Astrocyte (in vitro differentiated cells and primary cell): ENCODE data around the gene CRACR2A. TPM values are rescaled to one million over a fixed set of nuclear protein-coding genes. Genes with fewer than 3 reads are reported as not detected.
A peak's percentile ranks its signal among the peaks of the same experiment; 100 is the strongest.

Source experiments
- DNase-seq: peaks from one replicate; pipeline ENCODE4 v3.0.0-alpha.2; 2010; ENCODE audit warnings: low read depth
- FAIRE-seq: peaks from 2 replicates; lab custom pipeline; 2011; peaks lifted over from hg19 to GRCh38; lab: Jason Lieb, UNC
- H2AFZ ChIP-seq: 2 replicates; pipeline ENCODE4 v1.6.0; 2012; ENCODE audit warnings: low read depth, low read length, inconsistent platforms
- H3K27ac ChIP-seq: 2 replicates; pipeline ENCODE4 v1.5.1; 2011; ENCODE audit warnings: low read depth, low read length, inconsistent platforms
- H3K27me3 ChIP-seq: 2 replicates; pipeline ENCODE4 v1.6.0; 2011; ENCODE audit warnings: low read length, inconsistent platforms; ENCODE audit not compliant: insufficient read depth
- H3K36me3 ChIP-seq: 2 replicates; pipeline ENCODE4 v1.5.1; 2011; ENCODE audit warnings: low read length, inconsistent platforms; ENCODE audit not compliant: insufficient read depth
- H3K4me1 ChIP-seq: 2 replicates; pipeline ENCODE4 v1.5.1; 2011; ENCODE audit warnings: low read length, inconsistent platforms; ENCODE audit not compliant: insufficient read depth
- H3K4me2 ChIP-seq: 2 replicates; pipeline ENCODE4 v1.6.0; 2012; ENCODE audit warnings: low read length, inconsistent platforms
- H3K4me3 ChIP-seq: 2 replicates; pipeline ENCODE4 v1.5.1; 2011; ENCODE audit warnings: low read depth, mild to moderate bottlenecking, low read length, inconsistent platforms; ENCODE audit not compliant: insufficient read depth
- H3K79me2 ChIP-seq: 2 replicates; pipeline ENCODE4 v1.6.0; 2012; ENCODE audit warnings: mild to moderate bottlenecking, low read length, inconsistent platforms; ENCODE audit not compliant: insufficient read depth
- H3K9ac ChIP-seq: 2 replicates; pipeline ENCODE4 v1.6.0; 2012; ENCODE audit warnings: mild to moderate bottlenecking, low read length, inconsistent platforms
- H3K9me3 ChIP-seq: 2 replicates; pipeline ENCODE4 v1.5.1; 2012; ENCODE audit warnings: low read depth, mild to moderate bottlenecking, low read length, inconsistent platforms; ENCODE audit not compliant: insufficient read depth
- H4K20me1 ChIP-seq: 2 replicates; pipeline ENCODE4 v1.6.0; 2012; ENCODE audit warnings: low read length, inconsistent platforms; ENCODE audit not compliant: insufficient read depth
- H3K27ac Mint-ChIP-seq: one replicate; pipeline ENCODE4 v1.8.0; 2021; ENCODE audit warnings: mild to moderate bottlenecking, mixed read lengths; ENCODE audit not compliant: unreplicated experiment
- H3K27me3 Mint-ChIP-seq: one replicate; pipeline ENCODE4 v1.8.0; 2021; ENCODE audit warnings: low read depth, mixed read lengths; ENCODE audit not compliant: unreplicated experiment
- H3K36me3 Mint-ChIP-seq: one replicate; pipeline ENCODE4 v1.8.0; 2021; ENCODE audit warnings: low read depth, mixed read lengths; ENCODE audit not compliant: unreplicated experiment
- H3K4me1 Mint-ChIP-seq: one replicate; pipeline ENCODE4 v1.8.0; 2021; ENCODE audit warnings: low read depth, mixed read lengths; ENCODE audit not compliant: unreplicated experiment
- H3K4me3 Mint-ChIP-seq: one replicate; pipeline ENCODE4 v1.8.0; 2021; ENCODE audit warnings: mild to moderate bottlenecking, moderate library complexity, mixed read lengths; ENCODE audit not compliant: unreplicated experiment
- H3K9me3 Mint-ChIP-seq: one replicate; pipeline ENCODE4 v1.8.0; 2021; ENCODE audit warnings: mild to moderate bottlenecking, mixed read lengths; ENCODE audit not compliant: unreplicated experiment
- EZH2 ChIP-seq: IDR thresholded peaks from 2 replicates; pipeline ENCODE4 v1.6.1; 2012; ENCODE audit warnings: mild to moderate bottlenecking, low read length, inconsistent platforms; ENCODE audit not compliant: insufficient read depth
- total RNA-seq: library from RNA; stranded (reverse); gene quantifications from 2 replicates; pipeline ENCODE4 v1.2.1, GENCODE V29; 2021
- TF ChIP-seq, protein P1 (sequence below): IDR thresholded peaks from 2 replicates; pipeline ENCODE4 v1.5.1; 2011; ENCODE audit warnings: low read depth, mild to moderate bottlenecking, inconsistent platforms, low read length, moderate library complexity; ENCODE audit not compliant: insufficient read depth

The CRACR2A gene
- total RNA-seq, 1 donor from 2014 or later, result 1.5 TPM

DNA sequence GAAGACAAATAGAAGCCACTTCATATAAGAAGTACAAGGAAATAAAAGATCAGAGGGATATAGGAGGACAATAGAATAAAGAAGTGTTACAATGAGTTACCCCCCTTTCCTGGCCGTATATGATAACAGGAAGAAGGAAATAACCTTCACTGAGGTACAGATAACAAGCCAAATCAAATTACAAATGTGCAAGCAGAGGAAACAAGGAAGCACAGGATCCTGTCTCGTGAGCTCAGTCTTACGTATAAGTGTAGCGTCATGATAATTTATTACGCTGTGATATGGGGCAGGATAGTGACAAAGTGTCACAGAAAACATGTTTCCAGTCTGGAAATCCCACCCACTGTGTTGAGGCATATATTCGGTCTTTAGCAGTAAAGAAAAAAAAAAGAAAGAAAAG is 26.5 kb downstream of the CRACR2A start:
- Mint-ChIP-seq H3K36me3 (peaks cover 3% of the 10 kb centered on the region), H3K4me1 (peaks cover 12% of the 10 kb centered on the region), H3K9me3 (peaks cover 12% of the 10 kb centered on the region), H3K27me3 (peaks cover 42% of the 10 kb centered on the region), H3K4me3 (no peak overlapping the region), H3K27ac (no peak overlapping the region)
- Histone ChIP-seq H3K9me3 (no peaks in the 10 kb centered on the region), H3K4me3 (no peak overlapping the region), H2AFZ (no peak overlapping the region), H3K27me3 (no peaks in the 10 kb centered on the region), H3K36me3 (no peaks in the 10 kb centered on the region), H3K79me2 (no peaks in the 10 kb centered on the region), H3K4me2 (no peak overlapping the region), H3K4me1 (no peaks in the 10 kb centered on the region), H3K9ac (no peak overlapping the region), H3K27ac (no peak overlapping the region), H4K20me1 (no peaks in the 10 kb centered on the region)
- TF ChIP-seq, protein P1, sequence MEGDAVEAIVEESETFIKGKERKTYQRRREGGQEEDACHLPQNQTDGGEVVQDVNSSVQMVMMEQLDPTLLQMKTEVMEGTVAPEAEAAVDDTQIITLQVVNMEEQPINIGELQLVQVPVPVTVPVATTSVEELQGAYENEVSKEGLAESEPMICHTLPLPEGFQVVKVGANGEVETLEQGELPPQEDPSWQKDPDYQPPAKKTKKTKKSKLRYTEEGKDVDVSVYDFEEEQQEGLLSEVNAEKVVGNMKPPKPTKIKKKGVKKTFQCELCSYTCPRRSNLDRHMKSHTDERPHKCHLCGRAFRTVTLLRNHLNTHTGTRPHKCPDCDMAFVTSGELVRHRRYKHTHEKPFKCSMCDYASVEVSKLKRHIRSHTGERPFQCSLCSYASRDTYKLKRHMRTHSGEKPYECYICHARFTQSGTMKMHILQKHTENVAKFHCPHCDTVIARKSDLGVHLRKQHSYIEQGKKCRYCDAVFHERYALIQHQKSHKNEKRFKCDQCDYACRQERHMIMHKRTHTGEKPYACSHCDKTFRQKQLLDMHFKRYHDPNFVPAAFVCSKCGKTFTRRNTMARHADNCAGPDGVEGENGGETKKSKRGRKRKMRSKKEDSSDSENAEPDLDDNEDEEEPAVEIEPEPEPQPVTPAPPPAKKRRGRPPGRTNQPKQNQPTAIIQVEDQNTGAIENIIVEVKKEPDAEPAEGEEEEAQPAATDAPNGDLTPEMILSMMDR, result no peak
- no peak for TF ChIP-seq EZH2
- no peak for DNase-seq
- no peak for FAIRE-seq

DNA sequence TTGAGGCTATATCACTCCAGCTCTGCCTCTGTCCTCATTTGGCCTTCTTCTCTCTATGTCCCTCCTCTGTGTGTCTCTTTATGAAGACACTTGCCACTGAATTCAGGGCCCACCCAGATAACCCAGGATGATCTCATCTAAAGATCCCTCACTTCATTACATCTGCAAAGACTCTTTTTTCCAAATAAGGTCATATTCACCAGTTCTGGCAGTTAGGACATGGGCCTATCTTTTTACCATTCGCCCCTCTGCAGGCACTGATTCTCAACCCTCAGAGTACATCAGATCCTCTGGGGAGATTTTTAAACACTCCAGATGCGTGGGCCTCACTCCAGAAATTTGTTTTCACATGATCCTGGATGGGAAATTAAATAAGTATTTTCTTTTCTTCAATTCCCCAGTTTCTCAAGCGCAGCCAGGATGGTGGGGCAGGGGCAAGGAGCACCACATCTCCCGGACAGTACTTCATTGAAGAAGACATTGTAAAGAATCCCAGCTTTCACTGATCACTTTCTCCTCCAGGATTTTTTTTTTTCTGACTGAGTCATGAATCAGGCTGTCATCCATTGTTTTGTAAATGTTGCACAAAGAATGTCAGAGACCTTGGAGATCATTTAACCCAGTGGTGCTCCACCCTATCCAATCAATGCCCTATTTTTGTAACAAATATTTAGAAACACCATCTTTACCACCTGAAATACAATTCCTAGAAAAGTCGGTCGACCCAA is 27.4 kb downstream of the CRACR2A start:
- H3K9ac ChIP-seq, result no peak overlapping the region
- no peak for FAIRE-seq
- no peak overlapping the region for H3K4me2 ChIP-seq
- H3K79me2 ChIP-seq, result no peaks in the 10 kb centered on the region
- Mint-ChIP-seq H3K27me3 (peaks cover 45% of the 10 kb centered on the region), H3K4me1 (peaks cover 12% of the 10 kb centered on the region), H3K36me3 (peaks cover 3% of the 10 kb centered on the region), H3K27ac (no peak overlapping the region), H3K4me3 (peak overlapping the region; percentile 21), H3K9me3 (peaks cover 12% of the 10 kb centered on the region)
- H3K4me3 ChIP-seq, result no peak overlapping the region
- no peaks in the 10 kb centered on the region for H4K20me1 ChIP-seq
- TF ChIP-seq, protein P1, result no peak
- no peak for TF ChIP-seq EZH2
- H3K9me3 ChIP-seq, result no peaks in the 10 kb centered on the region
- DNase-seq, result no peak
- no peaks in the 10 kb centered on the region for H3K36me3 ChIP-seq
- H3K27ac ChIP-seq, result no peak overlapping the region
- no peaks in the 10 kb centered on the region for H3K27me3 ChIP-seq
- H2AFZ ChIP-seq, result no peak overlapping the region
- no peaks in the 10 kb centered on the region for H3K4me1 ChIP-seq
